NCI-H510A (cell line): Measurements from ENCODE around the gene TMPRSS2.

Experiments
- DNase-seq: peaks from one replicate; lab custom pipeline; 2025; lab: John Stamatoyannopoulos, UW

Gene TMPRSS2

DNA sequence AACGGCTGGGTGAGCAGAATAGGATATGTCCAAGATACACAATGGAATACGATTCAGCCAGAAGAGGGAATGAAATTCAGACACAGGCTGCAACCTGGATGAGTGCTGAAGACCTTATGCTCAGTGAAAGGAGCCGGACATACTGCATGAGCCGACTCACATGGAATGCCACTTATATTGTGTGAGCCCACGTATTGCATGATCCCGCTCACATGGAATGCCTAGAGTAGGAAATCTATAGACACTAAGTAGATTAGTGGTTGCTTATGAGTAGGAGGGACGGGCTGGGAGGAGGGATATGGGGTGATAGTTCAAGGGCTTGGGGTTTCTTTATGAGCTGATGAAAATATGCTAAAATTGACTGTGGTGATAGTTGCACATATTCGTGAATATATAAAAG is 26.8 kb downstream of the TMPRSS2 start:
- no peak for DNase-seq

DNA sequence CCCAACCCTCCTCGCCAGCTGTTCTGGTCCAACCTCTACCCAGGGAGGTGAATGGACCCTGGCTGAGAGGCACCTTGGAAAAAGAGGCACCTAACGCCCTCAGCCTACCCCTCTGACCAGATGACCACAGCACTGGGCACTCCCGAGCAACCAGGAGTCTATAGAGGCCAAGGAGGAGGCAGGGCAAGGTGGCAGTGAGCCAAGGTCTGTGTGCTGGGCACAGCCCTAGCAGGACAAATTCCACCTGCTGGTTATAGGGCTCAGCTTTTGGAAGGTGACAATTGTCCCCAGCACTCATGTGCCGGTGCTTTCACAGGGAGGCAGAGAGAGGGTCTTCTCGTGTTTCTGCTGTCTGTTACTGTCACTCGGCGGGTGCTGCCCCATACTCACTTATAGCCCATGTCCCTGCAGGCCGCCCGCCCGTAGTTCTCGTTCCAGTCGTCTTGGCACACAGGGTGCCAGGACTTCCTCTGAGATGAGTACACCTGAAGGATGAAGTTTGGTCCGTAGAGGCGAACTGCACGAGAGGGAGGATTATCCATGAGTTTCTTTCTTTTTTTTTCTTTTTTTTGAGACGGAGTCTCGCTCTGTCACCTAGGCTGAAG is 27.8 kb downstream of the TMPRSS2 start:
- no peak for DNase-seq

DNA sequence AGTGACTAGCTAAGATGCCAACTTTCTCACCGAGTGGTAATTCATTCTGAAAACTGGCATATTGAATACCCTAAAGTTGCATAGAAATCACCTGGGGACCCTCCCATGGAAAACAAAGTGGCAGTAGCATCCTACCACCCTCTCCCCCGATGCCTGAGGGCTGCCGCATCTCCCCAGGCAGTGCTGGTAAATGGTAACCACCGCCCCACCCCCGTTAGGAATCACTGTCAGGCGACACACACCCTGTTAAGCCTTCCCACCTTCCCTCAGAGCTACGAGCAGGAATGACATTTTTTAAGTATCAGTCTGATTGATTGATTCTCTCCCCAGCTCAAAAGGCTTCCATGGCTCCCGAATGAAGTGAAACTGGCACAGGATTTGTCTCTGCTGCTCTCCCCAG is 28.3 kb downstream of the TMPRSS2 start:
- DNase-seq: no peak

DNA sequence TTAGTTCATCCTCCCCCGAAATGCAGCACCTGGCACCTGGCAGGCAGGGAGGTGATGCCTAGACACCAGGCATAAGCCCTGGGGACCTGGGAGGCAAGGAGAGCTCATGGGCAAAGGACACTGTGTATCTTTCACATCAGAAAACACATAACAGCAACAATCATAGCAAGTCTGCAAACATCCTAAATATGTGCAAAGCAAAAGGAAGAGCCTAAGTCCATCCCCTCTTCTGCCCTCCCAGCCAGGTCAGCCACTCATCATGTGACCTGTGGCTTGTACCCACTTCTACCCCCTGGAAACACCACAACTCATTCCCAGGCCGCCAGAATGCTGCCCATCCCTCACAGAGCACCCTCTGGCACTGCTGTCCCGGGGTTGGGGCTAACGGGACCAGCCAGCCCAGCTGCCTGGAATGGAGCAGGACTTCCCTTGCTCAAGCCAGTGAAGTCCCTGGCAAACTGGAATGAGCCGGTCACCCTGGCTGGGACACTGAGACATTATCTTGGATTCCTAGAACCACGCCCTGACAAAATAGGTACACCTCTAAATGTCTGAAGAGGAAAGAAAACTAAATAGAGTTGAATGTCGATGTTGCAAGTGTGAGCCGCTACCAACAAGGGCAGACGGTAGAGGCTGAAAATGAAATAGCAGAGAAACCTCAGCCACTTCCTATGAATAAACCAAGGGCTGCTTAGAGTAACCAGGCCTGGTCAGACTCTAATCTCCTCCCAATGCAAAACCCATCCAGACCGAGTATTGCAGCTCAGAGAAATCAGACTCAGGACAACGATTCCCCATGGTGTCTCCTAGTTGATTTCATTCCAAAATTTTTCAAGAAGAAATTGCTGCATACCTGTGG is 29.4 kb downstream of the TMPRSS2 start:
- DNase-seq: no peak

DNA sequence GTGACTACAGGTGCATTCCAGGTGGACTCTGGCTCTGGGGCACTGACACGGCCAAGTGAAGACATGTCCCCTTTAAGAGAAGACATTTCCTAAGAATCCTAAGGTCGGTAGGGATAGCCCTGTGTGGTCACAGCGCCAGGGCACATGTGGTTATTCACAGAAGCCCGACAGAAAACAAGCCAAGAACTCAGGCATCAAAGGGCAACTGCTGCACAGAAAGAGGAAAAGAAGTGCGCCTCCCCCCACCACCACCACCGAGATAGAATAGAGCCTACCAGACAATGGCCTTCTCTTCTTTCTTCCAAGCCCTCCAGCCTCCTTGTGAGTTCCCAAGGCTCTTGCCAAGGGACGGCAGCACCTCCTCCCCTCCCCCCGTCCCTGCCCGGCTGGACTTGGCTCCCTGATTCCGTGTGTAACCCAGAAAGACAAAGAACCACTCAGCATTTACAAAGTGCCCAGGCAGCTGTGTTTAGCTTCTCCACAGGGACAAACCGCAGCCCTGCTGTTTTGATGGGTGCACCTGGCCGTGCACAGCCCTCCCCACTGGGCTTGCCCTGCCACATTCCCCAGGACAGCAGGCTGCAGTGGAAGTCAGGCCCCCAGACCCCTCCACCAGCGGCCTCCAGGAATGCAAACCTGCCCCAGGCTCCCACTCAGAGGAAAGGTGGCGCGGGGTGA is 30.2 kb downstream of the TMPRSS2 start:
- DNase-seq: peak; percentile 39

DNA sequence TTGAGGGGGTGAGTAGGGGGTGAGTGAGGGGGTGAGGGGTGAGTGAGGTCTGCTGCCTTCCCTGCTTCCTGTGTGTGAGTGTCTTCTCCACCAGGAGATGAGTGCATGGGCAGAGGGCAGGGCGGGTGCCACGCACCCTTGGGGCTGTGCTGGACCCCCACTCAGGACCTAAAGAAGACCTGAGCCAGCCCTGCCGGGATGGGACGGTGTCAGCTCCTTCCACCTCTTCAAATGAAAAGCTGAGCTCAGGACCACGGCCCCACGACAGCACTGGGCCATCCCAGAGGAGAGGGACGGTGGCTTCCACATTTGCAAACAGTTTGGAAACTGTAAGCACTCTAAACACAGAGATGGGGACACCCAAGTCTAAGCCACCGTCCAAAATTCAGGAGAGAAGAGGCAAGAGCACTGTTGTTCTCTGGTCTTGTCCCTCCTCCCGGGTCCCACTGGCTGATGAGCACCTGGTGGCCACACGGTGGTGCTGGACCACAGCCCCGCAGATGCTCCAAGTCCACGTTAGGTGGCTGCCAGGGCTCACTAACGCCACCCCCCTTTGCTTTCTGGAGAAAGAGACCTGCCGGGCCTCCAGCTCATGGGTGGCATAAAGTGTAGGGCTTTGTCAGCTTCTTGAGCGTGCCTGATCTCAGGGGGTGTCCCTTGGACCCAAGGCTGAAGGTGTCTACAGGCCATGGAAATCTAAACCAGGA is 32.1 kb downstream of the TMPRSS2 start:
- no peak for DNase-seq

DNA sequence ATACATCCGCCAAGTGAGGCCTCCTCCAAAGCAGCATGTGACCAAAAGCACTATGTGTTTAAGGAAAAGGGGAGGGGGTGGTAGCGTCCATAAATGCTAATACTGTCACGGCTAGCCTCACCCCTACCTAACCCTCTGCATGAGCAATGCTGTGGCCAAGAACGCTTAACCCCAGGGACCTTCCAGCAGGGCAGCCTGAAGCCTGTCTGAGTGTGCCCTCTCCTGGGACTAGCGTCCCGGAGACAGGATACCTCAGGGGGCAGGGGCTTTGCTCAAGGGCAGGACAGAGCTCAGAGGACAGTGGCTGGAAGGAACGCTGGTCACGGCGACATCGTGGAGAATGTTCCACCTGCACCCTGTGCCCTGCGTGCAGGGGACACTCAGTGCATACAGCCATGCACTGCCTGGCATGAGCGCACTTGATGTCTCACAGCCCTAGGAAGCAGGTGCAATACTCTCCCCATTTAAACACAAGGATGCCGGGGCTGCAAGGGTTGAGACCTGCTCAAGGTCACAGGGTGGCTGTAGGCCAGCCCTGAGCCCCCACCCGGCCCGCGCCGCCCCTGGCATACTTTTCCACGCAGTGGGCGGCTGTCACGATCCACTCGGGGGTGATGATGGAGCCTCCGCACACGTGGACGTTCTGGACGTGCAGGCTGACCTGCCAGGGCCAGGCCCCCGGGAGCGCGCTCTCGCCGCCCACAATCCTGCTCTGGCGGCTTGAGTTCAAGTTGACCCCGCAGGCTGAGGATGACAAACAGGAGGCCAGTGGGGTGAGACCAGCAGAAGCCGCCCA is 35.0 kb downstream of the TMPRSS2 start:
- no peak for DNase-seq

DNA sequence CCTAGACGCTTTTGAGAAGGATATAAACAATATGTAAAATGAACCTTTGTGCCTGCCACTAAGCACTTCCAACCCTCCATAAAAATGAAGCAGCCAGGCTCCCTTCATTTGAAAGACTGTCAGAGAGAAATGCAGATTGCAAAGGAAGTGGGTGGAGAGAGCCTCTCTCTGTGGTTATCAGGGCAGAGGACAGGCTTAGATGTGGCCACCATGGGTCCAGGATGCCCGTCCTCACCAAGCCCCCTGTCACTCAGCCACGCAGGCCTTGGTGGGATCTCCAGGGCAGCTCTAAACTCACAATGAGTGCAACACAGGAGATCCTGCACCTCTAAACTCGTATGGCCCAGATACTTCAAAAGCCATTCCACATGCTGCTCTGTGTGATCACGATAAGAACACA is 37.9 kb downstream of the TMPRSS2 start:
- no peak for DNase-seq

DNA sequence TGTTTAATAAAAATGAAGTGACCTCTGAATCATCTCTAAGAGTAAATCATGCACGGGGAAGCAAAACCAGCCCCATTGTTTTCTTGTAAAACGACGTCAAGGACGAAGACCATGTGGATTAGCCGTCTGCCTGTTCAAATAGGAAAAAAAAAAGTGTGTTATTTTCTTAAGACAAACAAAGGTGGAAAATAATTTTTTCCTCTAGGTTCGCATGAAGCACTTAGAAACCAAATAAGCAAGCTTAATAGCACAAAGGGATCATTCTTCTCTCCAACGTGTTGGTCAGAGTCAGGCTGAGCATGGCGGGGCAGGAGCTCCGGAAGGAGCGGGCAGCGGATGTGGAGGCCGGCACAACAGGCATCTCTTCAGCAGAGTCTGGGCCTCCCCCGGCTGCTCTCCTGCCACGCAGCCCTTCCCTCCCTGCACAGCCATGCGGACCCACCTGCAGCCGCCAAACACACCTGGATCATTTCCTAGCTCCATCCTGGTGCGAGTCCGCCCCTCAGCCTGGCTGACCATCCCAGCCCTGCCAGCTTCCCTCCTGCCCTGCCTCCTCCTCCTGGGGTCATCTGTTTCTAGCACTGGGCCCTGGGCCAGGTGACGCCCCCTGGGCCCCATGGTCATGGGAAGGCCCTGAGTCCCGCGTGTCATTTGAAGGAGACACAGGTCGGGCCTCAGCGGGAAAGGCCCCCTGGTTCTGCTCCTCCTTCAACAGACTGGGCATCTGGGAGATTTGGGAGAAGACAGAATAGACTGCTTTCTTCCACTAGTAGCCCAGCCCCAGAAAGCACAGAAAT is 41.7 kb downstream of the TMPRSS2 start:
- no peak for DNase-seq

DNA sequence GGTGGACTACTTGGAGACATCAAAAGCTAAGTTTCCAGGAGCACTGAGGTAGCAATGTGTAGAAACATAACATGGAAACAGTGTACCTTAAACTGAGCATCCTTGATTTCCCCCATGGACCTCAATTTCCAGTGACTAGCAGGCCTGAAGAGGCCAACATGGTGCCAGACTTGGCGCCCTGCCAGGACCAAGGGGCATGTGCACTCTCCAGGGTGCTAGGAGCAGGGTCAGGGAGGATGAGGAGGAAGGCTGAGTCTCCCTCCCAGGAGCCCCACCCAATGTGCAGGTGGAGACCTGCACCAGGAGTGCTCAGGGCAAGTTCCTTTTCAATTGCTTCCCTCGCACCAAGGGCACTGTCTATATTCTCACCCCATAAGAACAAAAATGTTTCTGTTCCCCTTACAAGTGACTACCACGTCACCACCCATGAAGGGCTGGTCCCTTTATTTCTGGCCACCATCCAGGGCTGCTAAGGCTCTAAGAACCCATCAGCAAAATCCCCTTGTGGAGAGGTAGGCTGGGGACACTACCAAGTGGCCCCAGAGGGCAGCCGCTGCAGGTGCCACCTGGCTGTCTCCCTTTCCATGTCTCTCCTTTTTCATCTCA is 42.7 kb downstream of the TMPRSS2 start:
- DNase-seq: no peak

DNA sequence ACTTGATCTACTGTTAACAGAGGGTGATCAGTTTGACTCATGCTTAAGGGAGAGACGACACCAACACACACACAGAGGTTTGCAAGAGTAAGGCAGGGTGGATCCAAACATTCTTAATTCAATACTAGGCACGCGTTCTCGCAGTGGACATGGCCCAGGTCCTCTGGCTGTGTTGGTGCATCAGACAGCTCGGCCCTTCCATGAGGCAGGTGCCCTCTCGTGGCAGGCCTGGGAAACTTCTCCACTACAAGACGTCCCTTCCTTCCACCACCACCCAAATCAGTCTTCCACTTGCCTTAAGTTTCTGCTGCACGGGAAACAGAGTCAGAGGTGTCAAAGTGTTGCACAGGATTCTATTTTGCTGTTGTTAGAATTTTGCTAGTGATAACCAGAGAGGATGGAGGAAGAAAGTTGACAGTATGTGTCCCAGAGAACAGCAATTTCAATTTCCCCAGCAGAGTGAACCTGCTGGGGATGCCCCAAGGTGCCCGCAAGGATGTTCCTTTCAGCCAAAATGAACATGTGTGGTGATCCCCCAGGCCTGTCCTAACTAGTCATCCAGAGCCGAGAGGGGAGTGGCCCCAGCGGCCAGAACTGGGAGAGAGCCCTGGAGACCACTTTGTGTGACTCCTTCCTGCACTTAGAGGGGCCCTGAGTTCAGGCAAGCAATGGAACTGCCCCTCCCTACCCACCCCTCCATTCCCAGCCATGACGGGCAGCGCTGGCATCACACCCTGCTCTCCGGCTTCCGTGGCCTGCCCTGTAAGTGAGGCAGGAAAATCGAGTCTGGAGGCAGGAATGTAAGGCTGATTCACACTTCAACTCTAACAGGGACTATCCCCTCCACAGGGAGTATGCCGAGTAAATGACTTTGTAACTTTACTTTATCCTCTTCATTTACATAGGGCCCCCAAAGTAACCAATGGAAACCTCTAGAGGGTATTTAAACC is 47.1 kb downstream of the TMPRSS2 start:
- DNase-seq: peak; percentile 26

DNA sequence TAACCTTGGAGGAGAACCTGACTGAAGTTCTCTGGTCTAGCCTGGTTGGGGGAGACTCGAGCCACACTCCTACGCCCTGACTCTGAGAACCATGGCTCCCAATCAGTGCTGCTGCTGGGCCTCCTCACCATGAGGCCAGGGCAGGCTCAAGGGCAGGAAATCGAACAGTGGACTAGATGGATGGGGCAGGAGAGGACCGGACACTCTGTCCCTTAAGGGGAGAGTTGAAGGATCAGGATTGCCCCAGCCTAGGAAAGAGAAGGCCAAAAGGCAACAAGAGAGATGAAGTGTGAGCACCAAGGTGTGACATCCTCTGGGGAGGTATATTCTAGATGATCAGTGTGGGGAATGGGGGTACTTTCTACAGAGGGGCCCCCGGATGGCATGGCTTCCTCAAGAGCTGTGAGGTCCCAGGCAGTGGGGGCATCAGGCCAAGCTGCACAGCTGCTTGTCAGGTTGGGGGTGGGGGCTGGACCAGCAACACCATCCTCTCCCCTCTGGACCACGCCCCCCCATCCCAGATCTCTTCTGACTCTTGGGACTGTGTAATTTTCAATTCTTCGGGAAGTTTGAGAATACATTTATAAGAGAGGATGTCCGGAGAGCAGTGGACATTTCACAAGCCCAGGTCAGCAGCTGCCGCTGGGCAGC is 47.9 kb downstream of the TMPRSS2 start:
- DNase-seq: no peak

DNA sequence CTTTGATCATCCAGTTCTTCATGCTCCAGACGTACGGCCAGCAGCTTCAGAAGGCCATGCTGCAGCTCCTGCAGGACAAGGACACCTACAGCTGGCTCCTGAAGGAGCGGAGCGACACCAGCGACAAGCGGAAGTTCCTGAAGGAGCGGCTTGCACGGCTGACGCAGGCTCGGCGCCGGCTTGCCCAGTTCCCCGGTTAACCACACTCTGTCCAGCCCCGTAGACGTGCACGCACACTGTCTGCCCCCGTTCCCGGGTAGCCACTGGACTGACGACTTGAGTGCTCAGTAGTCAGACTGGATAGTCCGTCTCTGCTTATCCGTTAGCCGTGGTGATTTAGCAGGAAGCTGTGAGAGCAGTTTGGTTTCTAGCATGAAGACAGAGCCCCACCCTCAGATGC is 49.4 kb downstream of the TMPRSS2 start:
- no peak for DNase-seq

DNA sequence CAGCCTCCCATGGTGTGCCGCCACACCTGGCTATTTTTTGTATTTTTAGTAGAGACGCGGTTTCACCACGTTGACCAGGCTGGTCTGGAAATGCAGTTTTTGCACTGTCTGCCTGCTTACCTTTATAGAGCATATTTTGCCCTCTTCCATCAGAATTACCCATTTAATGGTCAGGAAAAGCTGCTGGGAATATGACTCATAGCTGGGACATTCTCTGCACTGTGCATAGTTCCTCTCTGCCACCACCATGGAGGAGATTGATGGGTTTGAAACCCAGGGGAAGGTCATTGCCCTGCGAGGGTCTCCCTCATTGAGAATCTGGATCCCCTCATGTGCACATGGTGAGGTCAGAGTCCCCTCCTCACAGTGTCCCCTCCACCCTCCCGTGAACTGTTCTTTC is 49.8 kb downstream of the TMPRSS2 start:
- no peak for DNase-seq

DNA sequence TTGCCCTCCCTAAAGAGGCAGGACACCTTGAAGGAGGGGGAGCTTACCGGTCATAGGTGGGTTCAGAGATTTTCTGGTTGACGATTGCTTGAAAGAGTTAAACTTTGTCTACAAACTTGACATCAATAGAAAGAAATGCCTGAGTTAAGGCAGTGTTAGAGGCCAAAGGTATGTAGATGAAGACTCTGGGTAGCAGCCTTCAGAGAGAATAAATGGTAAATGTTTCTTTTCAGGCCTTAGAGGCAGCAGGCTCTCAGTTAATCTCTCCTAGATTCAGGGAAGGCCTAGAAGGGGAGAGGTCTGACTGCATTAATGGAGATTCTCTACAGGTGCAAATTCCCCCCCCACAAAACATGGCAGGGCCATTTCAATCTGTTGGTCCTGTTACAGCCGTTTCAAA is 54.2 kb downstream of the TMPRSS2 start:
- no peak for DNase-seq

DNA sequence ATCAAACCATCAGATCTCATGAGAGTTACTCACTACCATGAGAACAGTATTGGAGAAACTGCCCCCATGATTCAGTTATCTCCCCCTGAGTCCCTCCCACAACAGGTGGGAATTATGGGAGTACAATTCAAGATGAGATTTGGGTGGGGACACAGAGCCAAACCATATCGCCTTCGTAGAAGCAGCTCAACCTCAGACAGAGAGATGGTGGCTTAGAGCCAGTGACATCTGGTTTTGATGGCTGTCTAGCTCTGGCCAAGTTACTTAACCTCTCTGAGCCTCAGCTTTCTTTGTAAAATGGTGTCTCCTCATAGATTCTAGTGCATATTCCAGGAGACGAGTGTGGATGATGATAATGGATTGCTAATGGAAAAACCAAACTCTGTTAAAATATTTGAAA is 54.8 kb downstream of the TMPRSS2 start:
- no peak for DNase-seq

DNA sequence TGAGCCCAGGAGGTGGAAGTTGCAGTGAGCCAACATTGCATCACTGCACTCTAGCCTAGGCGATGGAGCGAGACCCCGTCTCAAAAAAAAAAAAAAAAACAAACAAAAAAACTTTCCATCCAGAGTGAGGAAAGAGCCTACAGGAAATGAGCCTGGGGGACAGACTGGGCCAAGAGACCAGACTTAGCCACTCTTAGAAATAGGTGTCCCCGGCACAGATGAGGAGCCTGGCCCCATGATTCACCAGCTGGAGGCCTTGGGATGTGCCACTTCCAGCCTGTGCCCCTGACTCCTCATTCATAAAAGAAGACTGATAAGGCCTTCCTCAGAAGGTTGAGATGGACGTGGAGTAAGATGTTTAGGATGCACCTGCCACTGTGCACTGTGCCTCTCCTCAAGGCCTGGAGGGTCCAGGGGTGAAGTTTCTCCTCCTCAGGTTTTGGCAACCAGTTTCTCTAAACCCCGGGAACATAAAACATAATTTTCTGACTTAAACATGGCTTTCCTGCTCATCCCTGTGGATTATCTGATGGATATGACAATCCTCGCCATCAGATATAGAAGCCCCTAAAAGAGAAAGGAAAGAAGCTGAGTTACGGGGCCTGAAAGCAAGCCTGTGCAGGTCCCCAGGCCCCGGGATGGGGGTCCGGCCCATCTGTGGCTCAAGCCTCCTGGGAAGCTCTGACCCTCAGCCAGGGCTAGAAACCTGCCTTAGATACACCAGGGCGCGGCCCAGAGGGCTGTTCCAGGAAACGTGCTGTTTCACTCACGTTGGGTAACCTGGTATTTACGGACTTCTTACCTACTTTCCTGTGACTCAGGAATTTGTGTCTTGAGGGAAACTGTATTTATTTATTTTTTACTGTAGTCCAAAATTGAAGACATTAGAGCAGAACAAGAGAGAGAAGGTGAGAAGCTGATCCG is 55.9 kb downstream of the TMPRSS2 start:
- DNase-seq: no peak

DNA sequence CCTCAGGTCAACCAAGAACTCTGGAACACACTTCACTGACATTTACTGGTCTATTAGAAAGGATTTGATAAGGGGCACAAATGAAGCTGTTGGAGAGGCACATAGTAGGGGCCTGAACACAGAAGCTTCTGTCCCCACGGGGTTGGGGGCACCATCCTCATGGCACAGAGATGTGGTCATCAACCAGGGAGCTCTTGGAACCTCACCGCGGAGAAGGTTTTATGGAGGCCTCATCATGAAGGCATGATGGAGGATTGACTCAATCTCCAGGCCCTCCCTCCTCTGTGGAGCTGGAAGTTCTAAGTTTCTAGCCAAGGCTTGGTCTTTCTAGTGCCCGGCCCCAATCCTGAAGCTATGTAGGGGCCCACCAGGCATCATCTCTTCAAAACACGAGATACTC is 58.3 kb downstream of the TMPRSS2 start:
- DNase-seq: no peak
